ENCODE measurements around the gene RARRES2.
A peak's percentile ranks its signal among the peaks of the same experiment; 100 is the strongest.

The RARRES2 gene

GRCh38 chr7:150384406-150385301, 43.2 kb upstream of the RARRES2 start:
- H3K79me2 ChIP-seq (ENCODE audit: control insufficient read depth, low read length) = peaks cover 50% of the 10 kb centered on the region
- TF ChIP-seq EZH2phosphoT487 (IDR thresholded peaks at IDR 0.05; ENCODE audit: borderline replicate concordance, low read length) (no peak), CTCF (IDR thresholded peaks at IDR 0.05; ENCODE audit: low read depth, low read length, poor library complexity, severe bottlenecking) (no peak)
- H3K4me1 ChIP-seq (ENCODE audit: control insufficient read depth, low read length) = peaks cover 56% of the 10 kb centered on the region
- H3K9me3 ChIP-seq (ENCODE audit: control insufficient read depth, insufficient read depth, low read length) = no peaks in the 10 kb centered on the region
- H3K4me3 ChIP-seq (ENCODE audit: low read length) = no peak overlapping the region
- peaks cover 12% of the 10 kb centered on the region for H3F3A ChIP-seq (ENCODE audit: control insufficient read depth, insufficient read depth)
- peaks cover 15% of the 10 kb centered on the region for H3K36me3 ChIP-seq (ENCODE audit: control insufficient read depth, low read length)
- H3K27ac ChIP-seq (ENCODE audit: low read depth, low read length) = no peak overlapping the region
- no peaks in the 10 kb centered on the region; the same call in 1 of the 2 replicates for H4K20me1 ChIP-seq (ENCODE audit: control insufficient read depth, insufficient read depth, low read depth, low read length)
- H3K9me2 ChIP-seq (replicated peaks; ENCODE audit: control insufficient read depth, low read length) = no peaks in the 10 kb centered on the region
- no peaks in the 10 kb centered on the region for H3K27me3 ChIP-seq (ENCODE audit: control insufficient read depth, low read length)
- H3K4me2 ChIP-seq (ENCODE audit: low read length) = peak overlapping the region; percentile 86; the same call in 1 of the 2 replicates

GRCh38 chr7:150383710-150384397, 42.4 kb upstream of the RARRES2 start:
- peak overlapping the region; percentile 72 for H3K4me3 ChIP-seq (ENCODE audit: low read length)
- H4K20me1 ChIP-seq (ENCODE audit: control insufficient read depth, insufficient read depth, low read depth, low read length) = no peaks in the 10 kb centered on the region; the same call in 1 of the 2 replicates
- peak overlapping the region; percentile 67 for H3K27ac ChIP-seq (ENCODE audit: low read depth, low read length)
- H3K4me1 ChIP-seq (ENCODE audit: control insufficient read depth, low read length) = peaks cover 56% of the 10 kb centered on the region
- no peaks in the 10 kb centered on the region for H3K9me2 ChIP-seq (replicated peaks; ENCODE audit: control insufficient read depth, low read length)
- H3K9me3 ChIP-seq (ENCODE audit: control insufficient read depth, insufficient read depth, low read length) = no peaks in the 10 kb centered on the region
- no peaks in the 10 kb centered on the region for H3K27me3 ChIP-seq (ENCODE audit: control insufficient read depth, low read length)
- H3K36me3 ChIP-seq (ENCODE audit: control insufficient read depth, low read length) = peaks cover 15% of the 10 kb centered on the region
- H3K4me2 ChIP-seq (ENCODE audit: low read length) = peak overlapping the region; percentile 86
- peaks cover 12% of the 10 kb centered on the region for H3F3A ChIP-seq (ENCODE audit: control insufficient read depth, insufficient read depth)
- H3K79me2 ChIP-seq (ENCODE audit: control insufficient read depth, low read length) = peaks cover 54% of the 10 kb centered on the region
- TF ChIP-seq EZH2phosphoT487 (IDR thresholded peaks at IDR 0.05; ENCODE audit: borderline replicate concordance, low read length) = no peak

GRCh38 chr7:150382844-150383225, 41.4 kb upstream of the RARRES2 start:
- Histone ChIP-seq H3K36me3 (ENCODE audit: control insufficient read depth, low read length) (peaks cover 15% of the 10 kb centered on the region), H3K4me2 (ENCODE audit: low read length) (peak overlapping the region; percentile 86), H3K79me2 (ENCODE audit: control insufficient read depth, low read length) (peaks cover 54% of the 10 kb centered on the region), H3K27ac (ENCODE audit: low read depth, low read length) (peak overlapping the region; percentile 67), H4K20me1 (ENCODE audit: control insufficient read depth, insufficient read depth, low read depth, low read length) (no peaks in the 10 kb centered on the region; the same call in 1 of the 2 replicates), H3K4me1 (ENCODE audit: control insufficient read depth, low read length) (peaks cover 65% of the 10 kb centered on the region), H3K9me2 (replicated peaks; ENCODE audit: control insufficient read depth, low read length) (no peaks in the 10 kb centered on the region), H3K4me3 (ENCODE audit: low read length) (peak overlapping the region; percentile 72), H3F3A (ENCODE audit: control insufficient read depth, insufficient read depth) (peaks cover 20% of the 10 kb centered on the region), H3K9me3 (ENCODE audit: control insufficient read depth, insufficient read depth, low read length) (no peaks in the 10 kb centered on the region), H3K27me3 (ENCODE audit: control insufficient read depth, low read length) (no peaks in the 10 kb centered on the region)
- TF ChIP-seq EZH2phosphoT487 (IDR thresholded peaks at IDR 0.05; ENCODE audit: borderline replicate concordance, low read length) = no peak
- TF ChIP-seq CTCF (IDR thresholded peaks at IDR 0.05; ENCODE audit: low read depth, low read length, poor library complexity, severe bottlenecking) = no peak

Data from DOHH2 (cell line).